Pons (tissue), 1 donor: ENCODE measurements around the gene STK32A.

ENCODE experiments used
- DNase-seq: peaks from one replicate; pipeline ENCODE4 v3.0.0-alpha.2; 2016; ENCODE audit warnings: low spot score

Gene STK32A

GRCh38 chr5:147426640-147427327 is 192.0 kb downstream of the STK32A start:
- DNase-seq = no peak

DNA sequence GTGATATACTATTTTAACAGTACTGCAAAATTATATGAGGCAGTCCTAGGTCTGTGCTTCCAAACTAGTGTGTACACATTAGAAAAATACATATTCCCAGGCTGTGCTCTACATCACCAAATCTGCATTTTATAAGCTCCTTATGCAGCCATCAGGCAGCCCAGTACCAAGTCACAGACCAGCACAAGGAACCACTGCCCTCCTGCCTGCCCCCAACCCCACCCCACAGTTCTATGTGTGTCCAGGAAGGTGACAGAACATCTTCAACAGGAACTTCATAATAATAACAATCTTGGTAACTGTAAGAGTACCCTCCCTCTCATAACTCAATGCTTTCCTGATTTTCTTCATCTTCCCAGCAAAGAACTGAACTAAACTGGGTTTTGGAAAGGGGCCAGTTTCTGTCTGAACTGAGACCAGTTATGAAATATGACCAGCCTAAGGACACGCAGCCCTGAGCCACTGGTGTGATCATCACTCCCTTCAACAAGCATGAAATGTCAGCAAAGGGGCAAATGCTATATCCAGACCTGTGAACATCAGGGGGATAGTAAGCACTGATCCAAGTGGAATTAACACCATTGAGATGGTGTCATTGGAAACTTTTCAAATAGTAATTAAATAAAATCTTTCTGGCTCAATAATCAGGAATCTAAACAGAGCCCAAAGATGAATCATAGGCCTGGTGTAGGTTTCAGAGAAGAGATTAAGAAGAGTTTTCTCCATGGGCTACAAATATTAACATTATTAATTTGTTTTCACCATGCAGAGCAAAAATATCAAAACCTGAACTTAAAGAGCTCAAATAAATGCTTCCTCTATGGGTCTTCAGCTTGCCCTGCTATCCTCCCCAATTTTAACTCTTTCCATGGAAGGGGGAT is 192.9 kb downstream of the STK32A start:
- DNase-seq = no peak

GRCh38 chr5:147430628-147431027 is 195.8 kb downstream of the STK32A start:
- DNase-seq = no peak

- DNase-seq = no peak
Measured at GRCh38 chr5:147431586-147431985, 196.8 kb downstream of the STK32A start.

DNA sequence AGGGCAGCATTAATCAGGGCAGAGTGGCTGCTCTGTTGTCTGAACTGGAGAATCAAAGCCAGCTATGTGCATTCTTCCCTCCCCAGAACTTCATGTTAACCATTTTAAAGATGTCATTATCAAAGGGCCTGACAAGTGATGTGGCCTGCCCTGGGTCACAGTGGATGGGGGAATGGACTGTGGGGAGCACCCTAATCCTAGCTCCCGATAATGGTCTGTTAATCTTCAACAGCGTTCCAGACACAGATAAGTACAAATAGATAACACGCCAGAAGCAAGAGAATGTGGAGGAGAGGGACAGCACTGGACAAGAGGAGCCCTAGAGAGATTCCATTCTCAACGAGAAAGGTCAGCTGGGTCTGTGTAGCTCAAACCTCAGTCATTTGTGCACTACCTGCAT is 197.5 kb downstream of the STK32A start:
- DNase-seq = no peak

GRCh38 chr5:147434049-147434448 is 199.2 kb downstream of the STK32A start:
- no peak for DNase-seq

DNA sequence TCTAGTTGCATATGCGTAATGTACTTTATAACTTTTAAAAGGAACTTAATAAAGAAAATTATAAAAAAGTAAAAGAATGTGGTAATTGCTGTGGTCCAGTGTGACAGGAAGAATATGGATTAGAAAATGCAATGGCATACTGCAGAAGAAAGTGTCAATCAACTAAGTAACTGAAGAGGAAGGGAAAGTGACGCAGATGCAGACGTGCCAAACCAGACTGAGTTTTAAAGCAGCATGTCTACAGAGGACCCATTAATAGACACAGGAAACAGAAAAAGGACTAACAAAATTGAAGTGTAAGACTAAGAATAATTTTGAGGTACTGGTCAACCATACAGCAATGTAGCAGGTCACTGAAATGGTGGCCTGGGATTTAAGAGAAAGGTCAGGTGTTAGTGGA is 201.8 kb downstream of the STK32A start:
- DNase-seq = no peak

GRCh38 chr5:147437161-147437596 is 202.4 kb downstream of the STK32A start:
- DNase-seq = no peak
